Measurements from ENCODE around the gene EPHB2. TPM values are rescaled to one million over a fixed set of nuclear protein-coding genes. Genes with fewer than 3 reads are reported as not detected.

EPHB2 gene
- total RNA-seq, 4 donors from 2014 or later, result 0.32 to 4.0 (median 1.7) TPM

DNA sequence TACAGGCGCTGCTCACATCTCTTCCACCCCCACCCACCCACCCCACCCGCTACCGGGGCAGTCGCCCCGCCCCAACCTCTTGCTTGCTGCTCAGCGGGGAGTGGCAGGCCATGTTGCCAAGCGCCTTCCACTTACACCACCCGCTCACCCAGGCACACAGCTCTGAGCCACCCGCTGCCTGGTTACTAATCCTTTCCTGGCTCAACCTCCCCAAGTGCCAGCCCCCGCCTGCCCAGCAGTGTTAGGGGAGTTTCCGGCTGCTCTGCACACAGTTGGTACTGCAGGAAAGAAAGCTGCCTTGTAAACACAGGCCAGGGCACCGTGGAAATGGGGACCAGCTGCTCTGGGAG is 205.8 kb downstream of the EPHB2 start:
- DNase-seq (ENCODE audit: low spot score in 2 of 2), result no peak
- Histone ChIP-seq H3K27ac (no peak overlapping the region), H3K9me3 (no peaks in the 10 kb centered on the region), H3K4me1 (peaks cover 6% of the 10 kb centered on the region), H3K27me3 (peaks cover 5% of the 10 kb centered on the region), H3K4me3 (no peak overlapping the region), H3K36me3 (no peaks in the 10 kb centered on the region)
- TF ChIP-seq POLR2AphosphoS5 (IDR thresholded peaks at IDR 0.05), result no peak
- no peak for TF ChIP-seq CTCF (IDR thresholded peaks at IDR 0.05)
- no peak for TF ChIP-seq EP300 (IDR thresholded peaks at IDR 0.05)
- TF ChIP-seq POLR2A (IDR thresholded peaks at IDR 0.05), result no peak
- 26% methylated on average over 5 of the region's 12 CpGs for WGBS

- Histone ChIP-seq H3K4me1 (peaks cover 6% of the 10 kb centered on the region), H3K9me3 (no peaks in the 10 kb centered on the region), H3K4me3 (no peak overlapping the region), H3K27ac (no peak overlapping the region), H3K27me3 (peaks cover 4% of the 10 kb centered on the region), H3K36me3 (no peaks in the 10 kb centered on the region)
- WGBS, result 97% methylated on average over 5 of the region's 5 CpGs
- no peak for TF ChIP-seq POLR2AphosphoS5 (IDR thresholded peaks at IDR 0.05)
- TF ChIP-seq CTCF (IDR thresholded peaks at IDR 0.05), result no peak
- no peak for TF ChIP-seq EP300 (IDR thresholded peaks at IDR 0.05)
- TF ChIP-seq POLR2A (IDR thresholded peaks at IDR 0.05), result no peak
- DNase-seq (ENCODE audit: low spot score in 2 of 2), result no peak
These were observed 207.3 kb downstream of the EPHB2 start for GRCh38 chr1:22917989-22918388.

GRCh38 chr1:22918644-22919043 is 208.0 kb downstream of the EPHB2 start:
- WGBS, result 73% methylated on average over 4 of the region's 4 CpGs
- Histone ChIP-seq H3K9me3 (no peaks in the 10 kb centered on the region), H3K27me3 (peaks cover 2% of the 10 kb centered on the region), H3K4me1 (peaks cover 6% of the 10 kb centered on the region), H3K4me3 (no peak overlapping the region), H3K27ac (no peak overlapping the region), H3K36me3 (no peaks in the 10 kb centered on the region)
- no peak for DNase-seq (ENCODE audit: low spot score in 2 of 2)
- TF ChIP-seq EP300 (IDR thresholded peaks at IDR 0.05), result no peak
- TF ChIP-seq CTCF (IDR thresholded peaks at IDR 0.05), result no peak
- no peak for TF ChIP-seq POLR2A (IDR thresholded peaks at IDR 0.05)
- no peak for TF ChIP-seq POLR2AphosphoS5 (IDR thresholded peaks at IDR 0.05)

DNA sequence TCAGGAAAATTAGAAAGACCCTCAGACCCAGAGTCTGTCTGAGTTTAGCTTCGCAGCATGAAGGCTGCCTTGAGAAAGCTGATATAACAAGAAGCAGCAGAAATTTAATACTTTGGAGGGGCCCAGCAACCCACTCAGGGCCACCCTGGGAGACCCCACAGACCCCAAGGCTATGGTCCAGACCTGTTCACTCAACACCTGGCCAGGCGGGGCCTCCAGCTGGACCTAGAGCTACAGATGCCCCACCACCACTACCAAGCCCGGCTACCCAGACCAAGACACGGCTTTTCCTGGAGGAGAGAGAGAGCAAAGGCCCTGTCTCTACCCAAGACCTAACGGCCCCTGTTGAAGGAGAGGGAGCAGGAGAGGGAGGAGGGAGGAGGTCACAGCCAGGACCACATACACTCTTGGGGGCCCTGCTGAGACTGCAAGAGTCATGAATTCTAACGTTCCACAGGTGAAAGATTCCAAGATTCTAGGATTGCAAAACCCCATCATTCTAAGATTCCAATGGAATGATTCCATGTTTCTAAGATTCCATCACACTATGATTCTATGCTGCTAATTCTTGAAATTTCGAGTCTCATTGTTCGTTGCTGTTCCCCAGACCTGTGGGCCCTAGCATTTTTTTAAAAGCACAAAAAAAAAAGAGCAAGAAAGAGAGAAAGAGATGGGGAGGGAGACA is 208.8 kb downstream of the EPHB2 start:
- Histone ChIP-seq H3K4me3 (no peak overlapping the region), H3K9me3 (no peaks in the 10 kb centered on the region), H3K27me3 (peaks cover 10% of the 10 kb centered on the region), H3K27ac (no peak overlapping the region), H3K36me3 (no peaks in the 10 kb centered on the region), H3K4me1 (peaks cover 6% of the 10 kb centered on the region)
- TF ChIP-seq EP300 (IDR thresholded peaks at IDR 0.05), result no peak
- no peak for TF ChIP-seq POLR2A (IDR thresholded peaks at IDR 0.05)
- TF ChIP-seq CTCF (IDR thresholded peaks at IDR 0.05), result no peak
- no peak for TF ChIP-seq POLR2AphosphoS5 (IDR thresholded peaks at IDR 0.05)
- whole genome bisulfite sequencing, result 80% methylated on average over 5 of the region's 8 CpGs
- no peak for DNase-seq (ENCODE audit: low spot score in 2 of 2)

DNA sequence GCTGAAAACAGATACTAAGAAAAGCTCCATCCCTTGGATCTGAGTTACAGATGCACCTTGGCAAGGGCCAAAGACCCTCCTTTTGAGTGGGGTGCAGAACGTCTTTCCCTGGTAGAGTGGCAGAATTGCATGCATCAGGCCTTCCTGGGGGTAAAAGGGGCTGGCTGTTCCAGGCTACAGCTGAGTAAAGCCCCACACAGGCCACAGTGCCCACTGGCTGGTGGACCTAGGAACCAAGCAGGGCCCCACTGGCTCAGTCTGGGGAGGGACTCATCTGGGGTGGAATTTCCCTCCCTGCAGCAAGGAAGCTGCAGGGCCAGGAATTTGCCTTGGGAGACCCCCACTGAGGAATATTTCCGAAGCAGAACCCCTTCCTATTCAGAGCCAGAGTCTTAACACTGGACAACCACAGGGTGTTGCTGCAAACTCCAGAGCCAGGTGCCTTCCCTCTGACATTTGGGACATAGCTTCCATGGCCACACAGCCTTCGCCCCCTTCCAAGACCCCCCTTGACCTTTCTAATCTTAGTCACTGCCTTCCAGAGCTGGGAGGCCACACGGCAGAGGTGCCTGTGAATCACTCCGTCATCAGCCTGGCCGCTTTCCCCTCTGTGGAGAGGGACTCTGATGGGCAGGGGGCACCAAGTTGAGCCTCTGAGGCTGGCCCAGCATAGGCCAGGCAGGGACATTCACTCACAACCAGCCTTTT is 209.5 kb downstream of the EPHB2 start:
- Histone ChIP-seq H3K27me3 (peaks cover 15% of the 10 kb centered on the region), H3K4me1 (peaks cover 6% of the 10 kb centered on the region), H3K4me3 (no peak overlapping the region), H3K36me3 (no peaks in the 10 kb centered on the region), H3K9me3 (no peaks in the 10 kb centered on the region), H3K27ac (no peak overlapping the region)
- whole genome bisulfite sequencing, result 82% methylated on average over 6 of the region's 6 CpGs
- TF ChIP-seq CTCF (IDR thresholded peaks at IDR 0.05), result no peak
- no peak for TF ChIP-seq POLR2A (IDR thresholded peaks at IDR 0.05)
- no peak for TF ChIP-seq EP300 (IDR thresholded peaks at IDR 0.05)
- no peak for TF ChIP-seq POLR2AphosphoS5 (IDR thresholded peaks at IDR 0.05)
- no peak for DNase-seq (ENCODE audit: low spot score in 2 of 2)

Measured in suprapubic skin (tissue), 4 donors.